B cell (primary cell): ENCODE measurements around the gene MEGF11.

Source experiments
- CTCF ChIP-seq: fragments of 200-600 bp; IDR thresholded peaks from one replicate; pipeline ENCODE4 v1.8.0; 2022; ENCODE audit warnings: antibody characterized with exemption, mild to moderate bottlenecking
- EZH2 ChIP-seq: IDR thresholded peaks from 2 replicates; pipeline ENCODE4 v1.6.1; 2012; ENCODE audit warnings: borderline replicate concordance, low read depth, mild to moderate bottlenecking, moderate library complexity, low read length; ENCODE audit not compliant: insufficient read depth, poor library complexity, severe bottlenecking

GRCh38 chr15:66156310-66156975 is 97.1 kb downstream of the MEGF11 start:
- TF ChIP-seq CTCF = no peak
- TF ChIP-seq EZH2 = no peak
